H9 (cell line): ENCODE results near the gene HSPBP1. TPM values are rescaled to one million over a fixed set of nuclear protein-coding genes. Genes with fewer than 3 reads are reported as not detected.
A peak's percentile ranks its signal among the peaks of the same experiment; 100 is the strongest.

Source experiments
- DNase-seq: peaks from one replicate; pipeline ENCODE4 v3.0.0-alpha.2; 2017
- H2AFZ ChIP-seq: one replicate; pipeline ENCODE4 v1.6.1; 2013; ENCODE audit warnings: mild to moderate bottlenecking, low read length, control low read depth, moderate library complexity
- H2AK5ac ChIP-seq: 2 replicates; pipeline ENCODE4 v1.6.1; 2013; ENCODE audit warnings: low read length, control low read depth, mixed read lengths; ENCODE audit not compliant: insufficient read length
- H2BK120ac ChIP-seq: one replicate; pipeline ENCODE4 v1.6.1; 2013; ENCODE audit warnings: low read depth, mild to moderate bottlenecking, low read length, control low read depth, inconsistent platforms; ENCODE audit not compliant: poor library complexity, severe bottlenecking
- H2BK12ac ChIP-seq: 2 replicates; pipeline ENCODE4 v1.6.1; 2013; ENCODE audit warnings: low read length, control low read depth, mixed read lengths, low read depth; ENCODE audit not compliant: insufficient read length
- H2BK15ac ChIP-seq: 2 replicates; pipeline ENCODE4 v1.6.1; 2013; ENCODE audit warnings: low read depth, low read length, control low read depth
- H2BK20ac ChIP-seq: one replicate; pipeline ENCODE4 v1.6.1; 2013; ENCODE audit warnings: low read depth, mild to moderate bottlenecking, low read length, control low read depth, inconsistent platforms; ENCODE audit not compliant: poor library complexity, severe bottlenecking
- H2BK5ac ChIP-seq: 2 replicates; pipeline ENCODE4 v1.6.1; 2013; ENCODE audit warnings: low read length, control low read depth, mixed read lengths; ENCODE audit not compliant: insufficient read length
- H3K14ac ChIP-seq: 2 replicates; pipeline ENCODE4 v1.6.1; 2013; ENCODE audit warnings: low read length, control low read depth; ENCODE audit not compliant: insufficient read depth
- H3K18ac ChIP-seq: 2 replicates; pipeline ENCODE4 v1.6.1; 2013; ENCODE audit warnings: low read depth, mild to moderate bottlenecking, mixed read lengths, low read length, control low read depth; ENCODE audit not compliant: insufficient read length
- H3K23ac ChIP-seq: 2 replicates; pipeline ENCODE4 v1.6.1; 2013; ENCODE audit warnings: low read length, control low read depth, mixed read lengths, low read depth; ENCODE audit not compliant: insufficient read length
- H3K23me2 ChIP-seq: 2 replicates; pipeline ENCODE4 v1.6.1; 2013; ENCODE audit warnings: low read depth, mild to moderate bottlenecking, mixed read lengths, low read length, control low read depth; ENCODE audit not compliant: insufficient read length, poor library complexity, severe bottlenecking
- H3K27ac ChIP-seq: 2 replicates; pipeline ENCODE4 v1.5.1; 2013; ENCODE audit warnings: low read length, control low read depth, mixed read lengths, low read depth; ENCODE audit not compliant: insufficient read length
- H3K27me3 ChIP-seq: 2 replicates; pipeline ENCODE4 v1.6.1; 2013; ENCODE audit warnings: low read length, control low read depth, inconsistent platforms; ENCODE audit not compliant: insufficient read depth
- H3K4ac ChIP-seq: 2 replicates; pipeline ENCODE4 v1.6.1; 2013; ENCODE audit warnings: low read depth, mild to moderate bottlenecking, control low read depth, inconsistent platforms, low read length, moderate library complexity
- H3K4me1 ChIP-seq: 2 replicates; pipeline ENCODE4 v1.6.1; 2013; ENCODE audit warnings: low read length, control low read depth, inconsistent platforms; ENCODE audit not compliant: insufficient read depth
- H3K4me2 ChIP-seq: 2 replicates; pipeline ENCODE4 v1.6.1; 2013; ENCODE audit warnings: low read length, control low read depth, mixed read lengths; ENCODE audit not compliant: insufficient read length, insufficient read depth
- H3K56ac ChIP-seq: 2 replicates; pipeline ENCODE4 v1.6.1; 2013; ENCODE audit warnings: low read depth, mild to moderate bottlenecking, mixed read lengths, low read length, control low read depth; ENCODE audit not compliant: insufficient read length
- H3K79me1 ChIP-seq: 2 replicates; pipeline ENCODE4 v1.6.1; 2013; ENCODE audit warnings: low read depth, mild to moderate bottlenecking, moderate library complexity, low read length, control low read depth, inconsistent platforms; ENCODE audit not compliant: insufficient read depth, poor library complexity, severe bottlenecking
- H3K79me2 ChIP-seq: 2 replicates; pipeline ENCODE4 v1.6.1; 2013; ENCODE audit warnings: low read length, control low read depth, inconsistent platforms; ENCODE audit not compliant: insufficient read depth
- H3K9ac ChIP-seq: 2 replicates; pipeline ENCODE4 v1.6.1; 2013; ENCODE audit warnings: low read length, control low read depth, mixed read lengths; ENCODE audit not compliant: insufficient read length; ENCODE audit errors: extremely low read depth
- H3K9me3 ChIP-seq: one replicate; pipeline ENCODE4 v1.6.1; 2013; ENCODE audit warnings: low read depth, low read length, inconsistent platforms; ENCODE audit not compliant: control insufficient read depth
- H3T11ph ChIP-seq: one replicate; pipeline ENCODE4 v1.6.1; 2013; ENCODE audit warnings: mild to moderate bottlenecking, low read length, control low read depth, inconsistent platforms
- H4K20me1 ChIP-seq: one replicate; pipeline ENCODE4 v1.6.1; 2013; ENCODE audit not compliant: control insufficient read depth, insufficient read length, insufficient read depth
- H4K5ac ChIP-seq: 2 replicates; pipeline ENCODE4 v1.6.1; 2013; ENCODE audit warnings: low read depth, mild to moderate bottlenecking, mixed read lengths, low read length, control low read depth; ENCODE audit not compliant: insufficient read length
- H4K8ac ChIP-seq: replicated peaks from 2 replicates; pipeline ENCODE4 v1.6.1; 2013; ENCODE audit warnings: low read length, control low read depth, mixed read lengths, low read depth; ENCODE audit not compliant: insufficient read length
- H4K91ac ChIP-seq: 2 replicates; pipeline ENCODE4 v1.6.1; 2013; ENCODE audit warnings: low read depth, mild to moderate bottlenecking, moderate library complexity, mixed read lengths, low read length, control low read depth; ENCODE audit not compliant: insufficient read length
- H3K27ac Mint-ChIP-seq, 3 experiments: 2 replicates in 2 of 3; 3 replicates in 1 of 3; pipeline ENCODE4 v1.8.0; 2020 to 2021; ENCODE audit warnings: mixed read lengths in 3 of 3, mild to moderate bottlenecking in 1 of 3, moderate library complexity in 1 of 3
- H3K27me3 Mint-ChIP-seq: 2 replicates; pipeline ENCODE4 v1.8.0; 2021; ENCODE audit warnings: low read depth, mild to moderate bottlenecking, moderate library complexity, mixed read lengths
- H3K36me3 Mint-ChIP-seq, 3 experiments: 2 replicates in 2 of 3; 3 replicates in 1 of 3; pipeline ENCODE4 v1.8.0; 2020 to 2021; ENCODE audit warnings: low read depth in 3 of 3, mixed read lengths in 3 of 3; ENCODE audit not compliant: insufficient read depth in 1 of 3
- H3K4me1 Mint-ChIP-seq, 2 experiments: 2 replicates each; pipeline ENCODE4 v1.8.0; 2020; ENCODE audit warnings: mixed read lengths in 2 of 2
- H3K4me3 Mint-ChIP-seq, 2 experiments: 2 replicates in 1 of 2; 3 replicates in 1 of 2; pipeline ENCODE4 v1.8.0; 2020 to 2021; ENCODE audit warnings: mild to moderate bottlenecking in 2 of 2, mixed read lengths in 2 of 2, moderate library complexity in 1 of 2
- H3K9me3 Mint-ChIP-seq, 2 experiments: 2 replicates in 1 of 2; 3 replicates in 1 of 2; pipeline ENCODE4 v1.8.0; 2020; ENCODE audit warnings: mild to moderate bottlenecking in 2 of 2, mixed read lengths in 2 of 2, moderate library complexity in 1 of 2
- WGBS: extraction: QIAGEN DNeasy Blood & Tissue Kit; methylation state at CpG from one replicate; pipeline ENCODE4 v1.1.7; 2013; ENCODE audit warnings: missing lambda C conversion rate, low lambda C conversion rate, mixed read lengths; ENCODE audit not compliant: insufficient read length; ENCODE audit errors: extremely low coverage; 5-methylcytosine and 5-hydroxymethylcytosine counted together
- total RNA-seq: library from RNA; stranded (reverse); gene quantifications from 2 replicates; pipeline ENCODE4 v1.2.1, GENCODE V29; 2021
- TF ChIP-seq, protein P1 (sequence below): fragments of 200-600 bp; sonication (generic); conservative IDR thresholded peaks from 3 replicates; pipeline ENCODE4 v1.8.0; 2021; ENCODE audit warnings: antibody characterized with exemption, mild to moderate bottlenecking

HSPBP1 gene
- total RNA-seq, 1 experiment from 2014 or later, result 47.4 TPM

DNA sequence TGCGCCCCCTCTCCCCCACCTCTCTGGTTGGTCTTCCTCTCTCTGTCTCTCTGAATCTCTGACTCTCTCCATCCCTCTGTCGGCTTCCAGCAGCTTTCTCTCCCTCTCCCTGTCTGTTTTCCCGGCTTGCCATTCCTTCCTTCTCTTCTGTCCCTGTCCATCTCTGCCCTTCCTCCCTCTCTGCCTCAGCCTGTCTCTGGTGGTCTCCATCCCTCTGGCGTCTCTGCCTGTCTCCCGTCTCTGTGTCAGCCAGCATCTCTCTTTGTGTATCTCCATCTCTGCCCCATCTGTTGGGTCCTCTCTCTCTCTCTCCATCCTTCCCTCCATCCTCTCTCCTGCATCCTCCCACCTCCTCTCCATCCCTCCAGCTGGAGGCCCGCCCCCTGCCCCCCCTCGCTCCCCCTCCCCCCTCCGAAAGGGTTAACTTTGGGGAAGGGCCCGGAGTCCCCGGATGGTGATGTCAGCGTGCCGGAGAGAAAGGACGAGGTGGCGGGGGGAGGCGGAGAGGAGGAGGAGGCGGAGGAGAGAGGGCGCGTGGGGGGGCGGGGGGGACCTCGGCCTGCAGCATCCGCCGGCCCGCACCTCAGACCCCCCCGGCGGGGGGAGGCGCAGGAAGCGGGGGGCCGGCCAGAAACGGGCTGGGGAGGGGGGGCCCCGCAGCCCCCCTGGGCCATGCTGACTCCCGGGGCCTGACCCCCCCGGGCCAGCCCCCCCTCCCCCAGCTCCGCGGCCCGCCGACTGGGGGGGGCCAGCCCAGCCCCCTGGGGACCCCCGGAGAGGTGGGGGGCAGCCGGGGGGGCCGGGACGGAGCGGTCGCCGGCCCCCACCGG is 3.9 kb upstream of the HSPBP1 start, which contains the start of gene BRSK1:
BRSK1 (plus strand) TSS at position 450 of the 830 bp plus-strand sequence. CDS start 446 bp downstream, outside the sequence.
- TF ChIP-seq, protein P1, sequence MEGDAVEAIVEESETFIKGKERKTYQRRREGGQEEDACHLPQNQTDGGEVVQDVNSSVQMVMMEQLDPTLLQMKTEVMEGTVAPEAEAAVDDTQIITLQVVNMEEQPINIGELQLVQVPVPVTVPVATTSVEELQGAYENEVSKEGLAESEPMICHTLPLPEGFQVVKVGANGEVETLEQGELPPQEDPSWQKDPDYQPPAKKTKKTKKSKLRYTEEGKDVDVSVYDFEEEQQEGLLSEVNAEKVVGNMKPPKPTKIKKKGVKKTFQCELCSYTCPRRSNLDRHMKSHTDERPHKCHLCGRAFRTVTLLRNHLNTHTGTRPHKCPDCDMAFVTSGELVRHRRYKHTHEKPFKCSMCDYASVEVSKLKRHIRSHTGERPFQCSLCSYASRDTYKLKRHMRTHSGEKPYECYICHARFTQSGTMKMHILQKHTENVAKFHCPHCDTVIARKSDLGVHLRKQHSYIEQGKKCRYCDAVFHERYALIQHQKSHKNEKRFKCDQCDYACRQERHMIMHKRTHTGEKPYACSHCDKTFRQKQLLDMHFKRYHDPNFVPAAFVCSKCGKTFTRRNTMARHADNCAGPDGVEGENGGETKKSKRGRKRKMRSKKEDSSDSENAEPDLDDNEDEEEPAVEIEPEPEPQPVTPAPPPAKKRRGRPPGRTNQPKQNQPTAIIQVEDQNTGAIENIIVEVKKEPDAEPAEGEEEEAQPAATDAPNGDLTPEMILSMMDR, result no peak
- H3K23me2 ChIP-seq, result peaks cover 11% of the 10 kb centered on the region
- H3K23ac ChIP-seq, result no peak within 1 kb of the TSS
- no peak within 1 kb of the TSS; the same call in 1 of the 2 replicates for H3K4ac ChIP-seq
- H2BK20ac ChIP-seq, result no peak within 1 kb of the TSS
- no peaks in the 10 kb centered on the region; the same call in 1 of the 2 replicates for H3K4me1 ChIP-seq
- no peak within 1 kb of the TSS for H3T11ph ChIP-seq
- H3K4me2 ChIP-seq, result peak within 1 kb of the TSS; percentile 71
- no peak within 1 kb of the TSS for H4K8ac ChIP-seq
- no peaks in the 10 kb centered on the region for H3K79me2 ChIP-seq
- H2BK15ac ChIP-seq, result no peak within 1 kb of the TSS
- no peak within 1 kb of the TSS for H3K56ac ChIP-seq
- no peak within 1 kb of the TSS for H2BK5ac ChIP-seq
- no peak within 1 kb of the TSS for H4K91ac ChIP-seq
- WGBS, result no CpG with 5 or more reads among the region's 44 CpGs
- H3K79me1 ChIP-seq, result no peaks in the 10 kb centered on the region
- H3K9me3 Mint-ChIP-seq, result no peaks in the 10 kb centered on the region; a peak in 1 of 5 replicates
- H2AFZ ChIP-seq, result no peak within 1 kb of the TSS
- H3K9ac ChIP-seq, result no peak within 1 kb of the TSS
- H3K36me3 Mint-ChIP-seq, result peaks cover 0 to 14% (median 7%) of the 10 kb centered on the region in 3 experiments; a peak in 5 of 7 replicates
- H4K5ac ChIP-seq, result no peak within 1 kb of the TSS
- H3K27me3 Mint-ChIP-seq, result no peaks in the 10 kb centered on the region; the same call in 1 of the 2 replicates
- DNase-seq, result peak; percentile 89
- H3K27me3 ChIP-seq, result no peaks in the 10 kb centered on the region
- H3K27ac Mint-ChIP-seq, result peak within 1 kb of the TSS in 2 of 3 experiments; percentile 40 to 80; a peak in 2 of 7 replicates
- no peak within 1 kb of the TSS for H2BK120ac ChIP-seq
- H3K9me3 ChIP-seq, result no peaks in the 10 kb centered on the region
- no peak within 1 kb of the TSS for H2BK12ac ChIP-seq
- H3K4me1 Mint-ChIP-seq, result peaks cover 20 to 31% of the 10 kb centered on the region in 2 experiments
- H3K14ac ChIP-seq, result no peak within 1 kb of the TSS
- H3K18ac ChIP-seq, result no peak within 1 kb of the TSS
- H3K4me3 Mint-ChIP-seq, result peak within 1 kb of the TSS; percentile 72 to 84
- H3K27ac ChIP-seq, result no peak within 1 kb of the TSS
- no peaks in the 10 kb centered on the region for H4K20me1 ChIP-seq
- no peak within 1 kb of the TSS for H2AK5ac ChIP-seq
